ENCODE results near the gene BAHCC1.
A peak's percentile ranks its signal among the peaks of the same experiment; 100 is the strongest.

Gene BAHCC1

GRCh38 chr17:81387100-81388090 lies 7.9 kb upstream of the BAHCC1 start (continued):
- TF ChIP-seq ZNF24 (tag by site-specific recombination; IDR thresholded peaks at IDR 0.05) (0 out of 2 replicates have a peak, but pooled peaks have one; percentile 23), HOXA7 (CRISPR knock-in tag; IDR thresholded peaks at IDR 0.05; ENCODE audit: borderline replicate concordance) (no peak), ATF2 (tag by site-specific recombination; IDR thresholded peaks at IDR 0.05; ENCODE audit: low read depth) (no peak), ZNF366 (tag by site-specific recombination; conservative IDR thresholded peaks at IDR 0.05) (no peak), ZBTB1 (tag by site-specific recombination; IDR thresholded peaks at IDR 0.05) (no peak), ZNF157 (tag by site-specific recombination; IDR thresholded peaks at IDR 0.05) (no peak), PRDM6 (tag by site-specific recombination; IDR thresholded peaks at IDR 0.05) (peak; percentile 59; the same call in 1 of the 2 replicates), ZNF791 (tag by site-specific recombination; IDR thresholded peaks at IDR 0.05) (no peak), ZNF404 (tag by site-specific recombination; IDR thresholded peaks at IDR 0.05) (no peak), ZNF544 (tag by site-specific recombination; IDR thresholded peaks at IDR 0.05) (no peak), ZNF174 (tag by site-specific recombination; IDR thresholded peaks at IDR 0.05) (no peak), ZNF514 (tag by site-specific recombination; IDR thresholded peaks at IDR 0.05) (no peak), YY1 (tag by site-specific recombination; IDR thresholded peaks at IDR 0.05) (peak; percentile 24; the same call in 1 of the 2 replicates), OSR2 (tag by site-specific recombination; IDR thresholded peaks at IDR 0.05) (0 out of 2 replicates have a peak, but pooled peaks have one; percentile 13), ZNF629 (tag by site-specific recombination; IDR thresholded peaks at IDR 0.05) (peak; percentile 84), SP7 (tag by site-specific recombination; IDR thresholded peaks at IDR 0.05) (peak; percentile 73), ZNF274 (IDR thresholded peaks at IDR 0.05; ENCODE audit: low read length) (no peak), ZNF274 (tag by site-specific recombination; IDR thresholded peaks at IDR 0.05; ENCODE audit: borderline replicate concordance) (no peak), ZNF792 (tag by site-specific recombination; IDR thresholded peaks at IDR 0.05) (no peak), ZBTB44 (tag by site-specific recombination; IDR thresholded peaks at IDR 0.05) (0 out of 2 replicates have a peak, but pooled peaks have one; percentile 16), ZNF561 (tag by site-specific recombination; IDR thresholded peaks at IDR 0.05; ENCODE audit: borderline replicate concordance) (peak; percentile 67; the same call in 1 of the 2 replicates), ZNF670 (tag by site-specific recombination; IDR thresholded peaks at IDR 0.05; ENCODE audit: low read depth) (no peak), ZNF830 (tag by site-specific recombination; IDR thresholded peaks at IDR 0.05; ENCODE audit: low read depth) (no peak), ZSCAN23 (tag by site-specific recombination; IDR thresholded peaks at IDR 0.05) (no peak), ZNF221 (tag by site-specific recombination; IDR thresholded peaks at IDR 0.05; ENCODE audit: borderline replicate concordance) (no peak), KLF8 (tag by site-specific recombination; IDR thresholded peaks at IDR 0.05) (peak; percentile 85), ZFP69B (tag by site-specific recombination; IDR thresholded peaks at IDR 0.05) (peak; percentile 95)
- TF ChIP-seq, protein P1, sequence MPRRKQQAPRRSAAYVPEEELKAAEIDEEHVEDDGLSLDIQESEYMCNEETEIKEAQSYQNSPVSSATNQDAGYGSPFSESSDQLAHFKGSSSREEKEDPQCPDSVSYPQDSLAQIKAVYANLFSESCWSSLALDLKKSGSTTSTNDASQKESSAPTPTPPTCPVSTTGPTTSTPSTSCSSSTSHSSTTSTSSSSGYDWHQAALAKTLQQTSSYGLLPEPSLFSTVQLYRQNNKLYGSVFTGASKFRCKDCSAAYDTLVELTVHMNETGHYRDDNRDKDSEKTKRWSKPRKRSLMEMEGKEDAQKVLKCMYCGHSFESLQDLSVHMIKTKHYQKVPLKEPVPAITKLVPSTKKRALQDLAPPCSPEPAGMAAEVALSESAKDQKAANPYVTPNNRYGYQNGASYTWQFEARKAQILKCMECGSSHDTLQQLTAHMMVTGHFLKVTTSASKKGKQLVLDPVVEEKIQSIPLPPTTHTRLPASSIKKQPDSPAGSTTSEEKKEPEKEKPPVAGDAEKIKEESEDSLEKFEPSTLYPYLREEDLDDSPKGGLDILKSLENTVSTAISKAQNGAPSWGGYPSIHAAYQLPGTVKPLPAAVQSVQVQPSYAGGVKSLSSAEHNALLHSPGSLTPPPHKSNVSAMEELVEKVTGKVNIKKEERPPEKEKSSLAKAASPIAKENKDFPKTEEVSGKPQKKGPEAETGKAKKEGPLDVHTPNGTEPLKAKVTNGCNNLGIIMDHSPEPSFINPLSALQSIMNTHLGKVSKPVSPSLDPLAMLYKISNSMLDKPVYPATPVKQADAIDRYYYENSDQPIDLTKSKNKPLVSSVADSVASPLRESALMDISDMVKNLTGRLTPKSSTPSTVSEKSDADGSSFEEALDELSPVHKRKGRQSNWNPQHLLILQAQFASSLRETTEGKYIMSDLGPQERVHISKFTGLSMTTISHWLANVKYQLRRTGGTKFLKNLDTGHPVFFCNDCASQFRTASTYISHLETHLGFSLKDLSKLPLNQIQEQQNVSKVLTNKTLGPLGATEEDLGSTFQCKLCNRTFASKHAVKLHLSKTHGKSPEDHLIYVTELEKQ (tag by site-specific recombination; IDR thresholded peaks at IDR 0.05; ENCODE audit: borderline replicate concordance), result peak; percentile 15; the same call in 1 of the 2 replicates
- TF ChIP-seq, protein P2, sequence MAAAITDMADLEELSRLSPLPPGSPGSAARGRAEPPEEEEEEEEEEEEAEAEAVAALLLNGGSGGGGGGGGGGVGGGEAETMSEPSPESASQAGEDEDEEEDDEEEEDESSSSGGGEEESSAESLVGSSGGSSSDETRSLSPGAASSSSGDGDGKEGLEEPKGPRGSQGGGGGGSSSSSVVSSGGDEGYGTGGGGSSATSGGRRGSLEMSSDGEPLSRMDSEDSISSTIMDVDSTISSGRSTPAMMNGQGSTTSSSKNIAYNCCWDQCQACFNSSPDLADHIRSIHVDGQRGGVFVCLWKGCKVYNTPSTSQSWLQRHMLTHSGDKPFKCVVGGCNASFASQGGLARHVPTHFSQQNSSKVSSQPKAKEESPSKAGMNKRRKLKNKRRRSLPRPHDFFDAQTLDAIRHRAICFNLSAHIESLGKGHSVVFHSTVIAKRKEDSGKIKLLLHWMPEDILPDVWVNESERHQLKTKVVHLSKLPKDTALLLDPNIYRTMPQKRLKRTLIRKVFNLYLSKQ (tag by site-specific recombination; IDR thresholded peaks at IDR 0.05; ENCODE audit: borderline replicate concordance), result no peak

Data from HEK293 (cell line).